Suppressor macrophage treated with lipopolysaccharide for 1 hour (primary cell): ENCODE data around the gene OSTM1.
"Not testable (repeated sequence)": the region's sequence is repeated elsewhere in the genome, so short reads cannot be mapped to it uniquely, and the experiment has no call there.

Experiments used
- DNase-seq, 3 donors: peaks; one replicate each; pipeline ENCODE4 v3.0.0-alpha.2; 2020 to 2022

Gene OSTM1

DNA sequence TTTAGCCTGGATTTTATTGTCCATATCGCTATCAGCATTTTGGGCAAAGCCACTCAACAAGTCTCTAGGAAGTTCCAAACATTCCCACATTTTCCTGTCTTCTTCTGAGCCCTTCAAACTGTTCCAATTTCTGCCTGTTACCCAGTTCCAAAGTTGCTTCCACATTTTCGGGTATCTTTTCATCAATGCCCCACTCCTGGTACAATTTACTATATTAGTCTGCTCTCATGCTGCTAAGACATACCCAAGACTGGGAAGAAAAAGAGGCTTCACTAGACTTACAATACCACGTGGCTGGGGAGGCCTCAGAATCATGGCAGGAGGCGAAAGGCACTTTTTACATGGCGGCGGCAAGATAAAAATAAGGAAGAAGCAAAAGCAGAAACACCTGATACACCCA lies 58.3 kb downstream of the OSTM1 start:
- DNase-seq, result not testable (repeated sequence)

- DNase-seq, result no peak
Observed at GRCh38 chr6:108013787-108014439, 60.6 kb downstream of the OSTM1 start.

- no peak for DNase-seq
Observed at GRCh38 chr6:108009894-108010293, 64.6 kb downstream of the OSTM1 start.

- not testable (repeated sequence) for DNase-seq
Observed at GRCh38 chr6:108009258-108009657, 65.3 kb downstream of the OSTM1 start.

- DNase-seq, result no peak
Observed at GRCh38 chr6:108008363-108008762, 66.2 kb downstream of the OSTM1 start.

DNA sequence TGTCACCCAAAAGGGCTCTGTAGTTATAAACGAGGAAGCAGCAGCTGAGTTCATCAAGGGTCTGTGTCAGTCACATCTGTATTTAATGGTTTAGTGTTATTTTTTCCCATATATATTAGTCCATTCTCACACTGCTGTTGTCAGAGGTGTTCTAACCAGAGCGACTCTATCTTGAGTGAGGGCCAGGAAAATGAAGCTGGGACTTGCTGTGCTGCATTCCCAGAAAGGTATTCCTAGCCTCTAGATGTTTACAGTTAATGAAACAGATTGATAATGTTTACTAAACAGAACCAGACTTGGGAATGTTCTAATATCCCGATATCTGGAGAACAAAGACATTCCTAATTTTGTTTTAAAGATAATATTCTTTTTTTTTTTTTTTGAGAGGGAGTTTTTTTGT lies 68.6 kb downstream of the OSTM1 start:
- DNase-seq, result no peak

- DNase-seq, result no peak
Observed at GRCh38 chr6:108004861-108005260, 69.7 kb downstream of the OSTM1 start.

- peak; percentile 59 to 65 (median 61) for DNase-seq
Observed at GRCh38 chr6:108002365-108003221, 71.9 kb downstream of the OSTM1 start.

DNA sequence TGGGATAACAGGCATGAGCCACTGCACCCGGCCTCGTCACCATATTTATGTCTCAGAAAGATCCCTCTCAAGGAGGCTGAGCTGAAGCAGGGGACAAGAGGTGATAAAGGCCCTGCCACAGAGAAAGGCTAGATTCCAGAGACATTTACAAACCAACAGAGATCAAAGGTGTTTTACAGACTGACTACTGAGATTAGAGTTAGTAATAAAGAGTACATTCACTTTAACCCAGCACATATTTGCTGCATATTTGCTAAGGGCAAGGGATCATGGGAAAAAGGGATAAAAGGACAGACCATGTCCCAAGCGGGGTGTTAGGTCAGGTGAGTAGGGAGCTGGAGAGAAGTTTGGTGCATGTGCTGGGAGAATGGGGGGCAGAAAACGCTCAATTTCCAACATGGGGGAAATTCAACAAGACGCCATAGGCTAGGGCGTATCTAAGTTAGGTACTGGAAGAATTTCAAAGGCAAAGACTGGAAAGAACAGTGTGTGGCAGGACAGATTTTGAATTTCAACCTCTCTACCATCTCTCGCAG lies 72.8 kb downstream of the OSTM1 start:
- no peak for DNase-seq

- not testable (repeated sequence) for DNase-seq
Observed at GRCh38 chr6:108000259-108000658, 74.3 kb downstream of the OSTM1 start.

- DNase-seq, result no peak
Observed at GRCh38 chr6:107999341-107999740, 75.2 kb downstream of the OSTM1 start.

GRCh38 chr6:107991772-107992550 lies 82.6 kb downstream of the OSTM1 start:
- no peak for DNase-seq
